Activated naive CD4-positive, alpha-beta T cell treated with anti-CD3 and anti-CD28 coated beads, Interleukin-2, amount 10 ng/mL, durations not matched to agents 7 days and 5 days (primary cell): ENCODE results near the gene TMEM272.

Experiments used
- CTCF ChIA-PET: fragments of 350-600 bp; sonication (Branson Sonifier 250); formaldehyde crosslinking; loops from one replicate; lab custom pipeline; 2021; ENCODE audit warnings: antibody characterized with exemption; lab: Charles Lee
- DNase-seq: peaks from one replicate; pipeline ENCODE4 v3.0.0-alpha.2; 2020
- H3K27ac Mint-ChIP-seq: one replicate; pipeline ENCODE4 v1.8.0; 2021; ENCODE audit warnings: mild to moderate bottlenecking, moderate library complexity, mixed read lengths
- H3K27me3 Mint-ChIP-seq: one replicate; pipeline ENCODE4 v1.8.0; 2021; ENCODE audit warnings: mild to moderate bottlenecking, mixed read lengths
- H3K36me3 Mint-ChIP-seq: one replicate; pipeline ENCODE4 v1.8.0; 2021; ENCODE audit warnings: mixed read lengths
- H3K4me1 Mint-ChIP-seq: one replicate; pipeline ENCODE4 v1.8.0; 2021; ENCODE audit warnings: mixed read lengths
- H3K4me3 Mint-ChIP-seq: one replicate; pipeline ENCODE4 v1.8.0; 2021; ENCODE audit warnings: mild to moderate bottlenecking, moderate library complexity, mixed read lengths
- H3K9me3 Mint-ChIP-seq: one replicate; pipeline ENCODE4 v1.8.0; 2021; ENCODE audit warnings: mixed read lengths

The TMEM272 gene

DNA sequence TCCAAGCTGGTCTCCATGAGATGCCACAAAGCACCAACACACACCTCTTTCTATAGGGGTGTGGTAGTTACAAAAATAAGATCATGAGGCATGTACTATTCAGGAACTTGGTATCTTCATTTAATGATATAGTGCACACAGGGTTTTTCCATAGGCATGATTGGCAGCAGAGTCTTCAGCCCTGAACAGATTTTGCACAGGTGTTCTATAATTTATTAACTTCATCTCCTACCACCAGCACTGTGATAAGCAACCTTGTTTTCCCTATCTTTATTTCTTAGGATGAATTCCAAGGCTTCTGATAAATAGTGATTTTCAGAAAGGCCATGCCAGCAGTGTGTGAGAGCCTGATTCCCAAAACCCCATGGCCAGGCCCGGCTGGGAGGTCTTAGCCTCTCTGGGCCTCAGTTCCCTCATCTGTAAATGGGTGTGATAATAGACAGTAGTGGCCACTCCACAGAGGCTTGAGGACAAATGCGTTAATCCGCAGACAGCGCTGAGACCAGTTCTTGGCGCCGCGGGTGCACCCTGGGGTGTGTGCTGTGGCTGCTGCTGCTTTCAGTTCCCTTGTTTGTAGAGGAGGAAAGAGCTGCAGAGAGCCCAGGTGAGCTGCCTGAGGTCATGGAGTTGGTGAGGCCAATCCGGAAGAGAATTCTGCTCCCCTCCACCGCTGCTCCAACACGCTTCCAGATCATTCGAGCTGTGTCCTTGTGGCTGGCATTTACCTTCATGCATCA lies 74.1 kb downstream of the TMEM272 start:
- Mint-ChIP-seq H3K27ac (no peak overlapping the region), H3K4me3 (no peak overlapping the region), H3K4me1 (peaks cover under 1% of the 10 kb centered on the region), H3K27me3 (no peaks in the 10 kb centered on the region), H3K36me3 (peaks cover 4% of the 10 kb centered on the region), H3K9me3 (no peaks in the 10 kb centered on the region)
- DNase-seq = no peak
- CTCF ChIA-PET = no interaction called here

GRCh38 chr13:51770160-51770559 lies 74.8 kb downstream of the TMEM272 start:
- Mint-ChIP-seq H3K4me3 (no peak overlapping the region), H3K4me1 (peaks cover 8% of the 10 kb centered on the region), H3K27me3 (no peaks in the 10 kb centered on the region), H3K36me3 (peaks cover 4% of the 10 kb centered on the region), H3K27ac (no peak overlapping the region), H3K9me3 (no peaks in the 10 kb centered on the region)
- CTCF ChIA-PET = no interaction called here
- DNase-seq = no peak

DNA sequence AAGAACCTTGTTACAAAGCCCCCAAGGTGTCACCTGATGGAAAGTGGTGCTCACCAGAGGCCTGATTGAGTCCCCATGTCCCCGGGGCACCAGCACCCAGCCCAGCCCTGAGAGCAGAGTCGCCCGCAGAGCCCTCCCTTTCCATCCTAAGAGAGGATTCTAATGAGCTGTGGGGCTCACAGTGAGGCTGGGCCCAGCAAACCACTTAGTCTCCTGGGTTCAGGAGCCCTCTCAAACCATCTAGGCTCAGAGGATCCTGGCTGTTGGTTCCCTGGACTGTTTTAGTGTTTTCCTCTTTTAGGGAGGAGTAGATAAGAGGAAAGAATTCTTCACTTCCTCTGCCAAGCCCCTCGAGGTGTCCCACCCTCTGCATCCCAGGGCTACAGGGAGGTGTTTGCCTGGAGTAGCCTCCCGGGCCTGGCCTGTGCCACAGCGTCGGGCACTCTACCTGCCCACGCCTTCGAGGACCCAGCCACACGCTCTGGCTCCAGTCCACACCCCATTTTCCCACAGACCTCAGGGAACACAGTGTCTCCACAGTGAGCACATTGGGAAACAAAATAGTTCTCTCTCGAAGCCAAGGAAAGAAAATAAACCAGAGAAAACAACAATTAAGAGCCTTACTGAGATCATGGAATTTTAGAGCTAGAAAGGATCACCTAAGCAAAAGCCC lies 75.4 kb downstream of the TMEM272 start:
- Mint-ChIP-seq H3K27me3 (no peaks in the 10 kb centered on the region), H3K4me3 (no peak overlapping the region), H3K27ac (no peak overlapping the region), H3K4me1 (peaks cover 13% of the 10 kb centered on the region), H3K9me3 (no peaks in the 10 kb centered on the region), H3K36me3 (peaks cover 4% of the 10 kb centered on the region)
- CTCF ChIA-PET = no interaction called here
- DNase-seq = no peak

DNA sequence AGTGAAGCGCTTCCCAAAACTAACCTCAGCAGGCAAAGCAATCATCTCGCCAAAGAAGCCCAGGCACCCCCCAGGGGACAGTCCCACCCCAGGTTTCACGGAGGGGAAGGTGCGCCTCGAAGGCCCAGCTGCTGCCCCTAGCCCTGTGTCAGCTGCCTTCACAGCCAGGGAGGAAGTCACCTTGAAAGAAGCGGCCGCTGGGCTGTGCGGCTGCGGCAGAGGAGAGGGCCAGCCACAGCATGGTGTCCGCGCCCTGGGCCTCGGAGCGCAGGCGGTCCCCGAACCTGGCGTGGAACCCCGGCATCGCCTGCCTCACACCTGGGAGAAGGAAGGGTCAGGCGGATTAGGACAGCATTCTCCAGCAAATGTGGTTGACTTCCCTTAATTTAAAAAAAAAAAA lies 76.0 kb downstream of the TMEM272 start:
- CTCF ChIA-PET = no interaction called here
- H3K4me3 Mint-ChIP-seq = no peak overlapping the region
- H3K9me3 Mint-ChIP-seq = no peaks in the 10 kb centered on the region
- no peak for DNase-seq
- peaks cover 6% of the 10 kb centered on the region for H3K36me3 Mint-ChIP-seq
- no peak overlapping the region for H3K27ac Mint-ChIP-seq
- H3K4me1 Mint-ChIP-seq = peaks cover 20% of the 10 kb centered on the region
- H3K27me3 Mint-ChIP-seq = no peaks in the 10 kb centered on the region

DNA sequence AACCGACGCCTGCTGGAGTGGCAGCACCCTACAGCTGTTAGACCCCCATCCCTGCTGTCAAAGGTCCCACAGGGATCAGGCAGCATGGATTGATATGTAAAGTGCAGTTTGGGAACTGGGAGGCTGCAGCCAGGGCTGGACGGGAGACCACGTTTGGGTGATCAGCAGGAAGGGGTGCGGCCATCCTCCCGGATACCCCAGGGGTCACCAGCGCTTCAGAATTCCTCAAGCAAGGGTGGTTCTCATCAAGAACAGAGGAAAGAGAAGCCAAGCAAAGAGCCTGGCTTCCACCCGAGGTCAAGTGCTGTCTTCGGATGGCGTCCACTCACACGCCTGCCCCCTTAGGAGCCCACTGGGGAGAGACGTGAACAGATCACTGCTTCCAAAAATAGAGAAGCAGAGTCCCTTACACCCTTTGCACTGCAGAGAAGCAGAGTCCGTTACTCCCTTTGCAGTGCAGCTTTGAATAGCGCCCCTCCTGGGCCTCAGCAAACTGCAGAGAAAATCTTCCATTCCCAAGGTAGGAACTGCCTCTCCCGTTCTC lies 76.5 kb downstream of the TMEM272 start:
- no peak overlapping the region for H3K27ac Mint-ChIP-seq
- no peak for DNase-seq

GRCh38 chr13:51767100-51767499 lies 77.9 kb downstream of the TMEM272 start:
- H3K4me1 Mint-ChIP-seq = peaks cover 26% of the 10 kb centered on the region
- H3K27me3 Mint-ChIP-seq = no peaks in the 10 kb centered on the region
- H3K9me3 Mint-ChIP-seq = no peaks in the 10 kb centered on the region
- no peak overlapping the region for H3K27ac Mint-ChIP-seq
- CTCF ChIA-PET = interaction anchor here (1.3 to 2.0 kb wide), 3 partner anchors 31 to 313 kb away, joined by 3 to 8 read pairs (median 4); no protein-coding TSS in a partner anchor
- H3K36me3 Mint-ChIP-seq = peaks cover 12% of the 10 kb centered on the region
- no peak overlapping the region for H3K4me3 Mint-ChIP-seq
- DNase-seq = no peak

More for the DNA sequence above, 76.5 kb downstream of the TMEM272 start:
- CTCF ChIA-PET = no interaction called here
- H3K4me3 Mint-ChIP-seq = no peak overlapping the region
- no peaks in the 10 kb centered on the region for H3K27me3 Mint-ChIP-seq
- H3K4me1 Mint-ChIP-seq = peaks cover 23% of the 10 kb centered on the region
- no peaks in the 10 kb centered on the region for H3K9me3 Mint-ChIP-seq
- peaks cover 8% of the 10 kb centered on the region for H3K36me3 Mint-ChIP-seq

- Mint-ChIP-seq H3K9me3 (no peaks in the 10 kb centered on the region), H3K27ac (peak overlapping the region; percentile 87), H3K4me3 (peak overlapping the region; percentile 61), H3K36me3 (peaks cover 21% of the 10 kb centered on the region), H3K4me1 (peaks cover 26% of the 10 kb centered on the region), H3K27me3 (no peaks in the 10 kb centered on the region)
- no peak for DNase-seq
- CTCF ChIA-PET = interaction anchor here (1.2 to 1.6 kb wide), 3 partner anchors 30 to 312 kb away, joined by 3 to 4 read pairs (median 4); partner anchors contain the start of gene INTS6
Observed at GRCh38 chr13:51765142-51765515, 79.8 kb downstream of the TMEM272 start.

GRCh38 chr13:51764184-51765141 lies 80.5 kb downstream of the TMEM272 start:
- peak overlapping the region; percentile 87 for H3K27ac Mint-ChIP-seq
- no peaks in the 10 kb centered on the region for H3K9me3 Mint-ChIP-seq
- no peaks in the 10 kb centered on the region for H3K27me3 Mint-ChIP-seq
- CTCF ChIA-PET = interaction anchor here (0.9 to 1.6 kb wide), 10 partner anchors 23 to 467 kb away, joined by 3 to 6 read pairs (median 4); partner anchors contain the start of gene INTS6
- DNase-seq = peak; percentile 61
- peak overlapping the region; percentile 61 for H3K4me3 Mint-ChIP-seq
- peaks cover 26% of the 10 kb centered on the region for H3K4me1 Mint-ChIP-seq
- H3K36me3 Mint-ChIP-seq = peaks cover 24% of the 10 kb centered on the region

DNA sequence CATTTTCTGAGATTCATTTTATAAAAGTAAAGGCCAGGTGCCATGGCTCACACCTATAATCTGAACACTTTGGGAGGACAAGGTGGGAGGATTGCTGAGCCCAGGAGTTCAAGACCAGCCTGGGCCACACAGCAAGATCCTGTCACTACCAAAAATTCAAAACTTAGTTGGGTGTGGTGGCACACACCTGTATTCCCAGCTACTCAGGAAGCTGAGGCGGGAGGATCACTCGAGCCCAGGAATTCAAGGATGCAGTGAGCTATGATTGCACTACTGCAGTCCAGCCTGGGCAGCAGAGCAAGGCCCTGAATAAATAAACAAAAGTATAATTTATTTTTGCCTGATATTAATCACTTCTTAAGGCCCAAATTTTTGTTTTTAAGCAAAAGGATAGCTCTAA lies 81.5 kb downstream of the TMEM272 start:
- Mint-ChIP-seq H3K4me3 (no peak overlapping the region), H3K36me3 (peaks cover 27% of the 10 kb centered on the region)

More for the DNA sequence above, 81.5 kb downstream of the TMEM272 start:
- DNase-seq = no peak
- Mint-ChIP-seq H3K9me3 (no peaks in the 10 kb centered on the region), H3K27me3 (no peaks in the 10 kb centered on the region), H3K27ac (peak overlapping the region; percentile 10), H3K4me1 (peaks cover 26% of the 10 kb centered on the region)
- CTCF ChIA-PET = interaction anchor here (1.0 to 1.6 kb wide), 3 partner anchors 23 to 173 kb away, joined by 4 to 6 read pairs (median 4); no protein-coding TSS in a partner anchor
